ENCODE results near the gene HUNK.
"Not testable (repeated sequence)": the region's sequence is repeated elsewhere in the genome, so short reads cannot be mapped to it uniquely, and the experiment has no call there.

Gene HUNK

GRCh38 chr21:31924548-31924947 is 51.7 kb downstream of the HUNK start:
- no peak for DNase-seq

DNA sequence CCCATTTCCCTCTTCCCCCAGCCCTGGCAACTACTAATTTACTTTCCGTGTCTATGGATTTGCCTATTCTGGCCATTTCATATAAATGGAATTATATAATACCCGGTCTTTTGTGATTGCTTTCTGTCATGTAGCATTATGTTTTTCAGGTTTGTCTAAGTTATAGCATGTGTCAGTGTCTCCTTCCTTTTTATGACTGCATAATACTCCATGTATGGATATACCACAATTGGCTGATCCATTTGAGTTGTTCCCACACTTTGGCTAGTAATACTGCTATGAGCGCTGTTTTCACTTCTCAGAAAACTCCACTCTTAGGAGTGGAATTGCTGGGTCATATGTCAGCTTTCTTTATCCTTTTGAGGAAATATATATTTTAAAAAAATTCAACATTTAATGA is 53.7 kb downstream of the HUNK start:
- no peak for DNase-seq

- no peak for DNase-seq
Observed at GRCh38 chr21:31927689-31928353, 55.0 kb downstream of the HUNK start.

DNA sequence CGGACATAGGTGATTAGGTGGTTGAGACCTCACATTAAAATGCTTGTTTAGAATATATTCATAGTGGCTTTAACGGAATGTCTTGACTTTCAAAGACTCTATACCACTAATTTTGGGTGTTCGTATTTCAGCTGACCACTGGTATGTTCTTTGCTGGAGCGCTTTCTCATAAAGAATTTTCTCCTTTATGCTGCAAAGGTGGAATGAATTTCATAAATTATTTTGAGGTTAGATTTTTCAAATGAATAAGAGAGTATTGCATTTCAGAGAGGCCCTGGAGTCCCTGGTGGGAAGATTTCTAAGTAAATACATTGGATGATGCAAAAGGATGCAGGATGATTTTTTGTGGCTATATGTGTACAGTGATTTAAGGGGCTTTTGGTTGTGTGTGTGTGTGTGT is 55.8 kb downstream of the HUNK start:
- no peak for DNase-seq

GRCh38 chr21:31929548-31929947 is 56.7 kb downstream of the HUNK start:
- no peak for DNase-seq

- DNase-seq, result no peak
Observed at GRCh38 chr21:31930001-31930400, 57.2 kb downstream of the HUNK start.

GRCh38 chr21:31931644-31932469 is 59.0 kb downstream of the HUNK start:
- no peak for DNase-seq

DNA sequence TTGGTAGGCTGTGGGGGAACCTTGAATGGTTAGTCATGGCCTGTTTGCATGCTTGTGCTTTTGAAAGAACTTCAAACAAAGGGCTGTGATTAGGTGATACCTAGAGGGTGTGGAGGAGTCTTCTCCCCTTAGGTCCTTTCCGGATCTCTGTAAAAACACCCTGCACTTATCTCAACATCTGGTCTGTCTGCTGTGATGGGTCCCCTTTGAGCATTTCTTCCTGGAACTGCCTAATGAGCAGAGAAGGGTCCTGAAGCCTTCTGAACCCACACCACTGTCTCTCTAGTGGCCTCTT is 59.6 kb downstream of the HUNK start:
- no peak for DNase-seq

GRCh38 chr21:31937303-31937702 is 64.5 kb downstream of the HUNK start:
- DNase-seq, result no peak

DNA sequence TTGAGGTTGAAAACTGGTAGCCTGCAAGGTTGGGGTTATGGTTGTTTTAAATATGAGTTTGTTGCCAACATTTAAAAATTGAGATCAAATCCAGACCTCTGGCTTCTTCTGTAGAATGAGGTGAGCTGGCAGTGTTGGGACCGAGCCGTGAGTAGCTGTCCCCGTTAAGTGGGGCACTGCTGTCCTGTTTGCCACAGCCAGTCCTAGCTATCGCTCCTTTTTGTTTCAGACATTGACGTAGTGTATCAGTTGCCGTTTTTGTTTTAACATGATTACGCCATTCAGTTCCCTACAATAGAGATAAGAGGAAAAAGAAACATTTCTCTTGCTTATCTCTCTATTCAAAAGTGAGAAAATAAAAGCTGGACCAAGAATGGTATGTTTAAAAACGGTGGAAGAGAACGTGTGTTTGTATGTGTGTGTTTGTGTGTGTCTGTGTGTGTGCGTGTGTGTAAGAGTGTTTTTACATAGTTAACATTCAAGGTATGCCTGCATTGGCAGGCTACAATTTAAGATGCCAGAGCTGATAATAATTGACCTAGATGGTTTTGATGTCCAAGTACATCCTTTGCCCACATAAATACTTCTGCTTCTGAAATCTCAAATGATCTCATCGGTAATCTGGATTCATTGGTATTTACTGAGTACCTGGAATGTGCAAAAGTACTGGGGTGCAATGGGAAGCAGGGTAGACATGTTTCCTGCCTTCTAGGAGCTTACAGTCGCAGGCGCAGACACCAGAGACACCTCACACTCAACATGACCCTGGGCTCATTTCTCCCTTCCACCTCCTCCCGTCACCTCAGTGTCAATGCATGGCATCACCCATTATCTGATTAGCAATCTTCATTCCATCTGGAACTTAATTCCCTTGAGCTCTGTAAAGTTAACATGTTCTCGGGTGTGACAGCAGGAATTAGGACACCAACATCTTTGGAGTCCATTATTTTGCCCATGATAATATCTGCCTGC is 65.8 kb downstream of the HUNK start:
- peak; percentile 13 for DNase-seq

GRCh38 chr21:31941694-31942093 is 68.9 kb downstream of the HUNK start:
- no peak for DNase-seq

- no peak for DNase-seq
Observed at GRCh38 chr21:31943561-31943960, 70.7 kb downstream of the HUNK start.

DNA sequence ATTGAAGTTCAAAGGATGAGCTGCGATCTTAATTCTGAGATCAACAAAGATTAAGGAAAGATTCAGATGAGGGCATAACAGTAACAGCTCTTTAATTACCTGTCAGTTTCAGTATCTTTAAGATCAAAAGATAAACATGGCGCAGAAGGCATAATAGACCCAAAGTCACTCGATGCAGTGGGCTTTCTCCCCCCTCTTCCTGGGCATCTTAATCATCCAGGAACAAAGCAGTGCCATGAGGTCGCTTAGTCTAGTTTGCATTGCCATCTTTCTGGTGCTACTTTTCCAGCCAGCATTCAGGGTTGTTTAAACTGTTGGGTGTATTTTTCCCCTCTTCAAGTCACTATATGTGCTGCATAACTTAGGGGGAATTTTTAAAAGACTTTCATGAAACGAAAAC is 72.3 kb downstream of the HUNK start:
- DNase-seq, result no peak

DNA sequence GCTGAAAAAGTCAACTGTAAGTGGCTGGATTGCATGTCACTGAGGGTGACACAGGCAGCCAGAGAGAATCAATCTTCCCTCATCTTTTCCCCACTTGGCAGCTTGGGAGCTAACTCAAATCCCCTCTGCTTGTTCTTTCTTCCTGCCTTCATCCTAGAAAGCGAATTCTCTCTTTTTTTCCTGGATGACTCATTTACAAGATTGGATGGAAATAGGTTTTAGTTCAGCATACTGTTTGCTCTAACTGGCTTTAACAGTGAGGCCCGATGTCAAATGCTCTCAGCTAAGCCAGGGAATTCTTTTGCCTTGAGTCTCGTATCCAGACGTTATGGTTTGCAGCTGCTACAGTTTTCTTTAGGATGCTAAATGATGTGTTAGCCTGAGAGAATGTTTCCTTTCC is 72.7 kb downstream of the HUNK start:
- DNase-seq, result no peak

- no peak for DNase-seq
Observed at GRCh38 chr21:31946231-31946630, 73.4 kb downstream of the HUNK start.

GRCh38 chr21:31946876-31947550 is 74.2 kb downstream of the HUNK start:
- not testable (repeated sequence) for DNase-seq

- no peak for DNase-seq
Observed at GRCh38 chr21:31948676-31949075, 75.9 kb downstream of the HUNK start.

- no peak for DNase-seq
Observed at GRCh38 chr21:31952828-31953227, 80.0 kb downstream of the HUNK start.

DNA sequence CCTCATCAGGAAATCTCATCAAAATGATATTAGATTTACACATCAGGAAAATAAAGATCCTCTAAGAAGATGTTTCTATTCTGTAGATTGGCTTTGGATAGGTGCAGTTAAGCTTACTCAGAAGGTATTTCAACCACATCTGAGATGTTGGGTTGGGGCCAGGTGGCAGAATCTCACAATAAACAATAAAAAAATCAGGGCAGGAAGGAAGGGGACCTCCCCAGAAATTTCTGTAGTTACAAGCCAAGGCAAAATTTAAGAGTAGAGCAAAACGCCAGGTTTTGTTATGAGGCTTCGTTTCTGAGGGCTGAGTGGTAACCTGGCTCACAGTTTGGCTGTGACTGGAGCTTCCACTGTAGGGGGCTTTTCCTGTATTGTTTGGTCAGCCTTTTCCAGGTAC is 84.8 kb downstream of the HUNK start:
- DNase-seq, result no peak

GRCh38 chr21:31959881-31960280 is 87.1 kb downstream of the HUNK start:
- no peak for DNase-seq

DNA sequence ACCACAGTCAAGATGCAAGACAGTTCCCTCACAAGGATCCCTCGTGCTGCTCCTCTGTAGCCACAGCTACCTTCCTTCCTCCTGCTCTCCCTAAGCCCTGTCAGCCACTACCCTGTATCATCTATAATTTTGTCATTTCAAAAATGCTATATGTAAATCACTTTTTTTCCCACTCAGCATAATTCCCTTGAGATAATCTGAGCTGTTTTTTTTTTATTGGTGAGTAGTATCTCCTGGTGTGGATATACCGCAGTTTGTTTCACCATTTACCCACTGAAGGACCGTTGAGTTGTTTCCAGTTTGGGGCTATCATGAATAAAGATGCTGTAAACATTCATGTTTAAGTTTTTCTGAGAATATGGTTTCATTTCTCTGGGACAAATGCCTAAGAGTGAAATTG is 88.2 kb downstream of the HUNK start:
- DNase-seq, result no peak

DNA sequence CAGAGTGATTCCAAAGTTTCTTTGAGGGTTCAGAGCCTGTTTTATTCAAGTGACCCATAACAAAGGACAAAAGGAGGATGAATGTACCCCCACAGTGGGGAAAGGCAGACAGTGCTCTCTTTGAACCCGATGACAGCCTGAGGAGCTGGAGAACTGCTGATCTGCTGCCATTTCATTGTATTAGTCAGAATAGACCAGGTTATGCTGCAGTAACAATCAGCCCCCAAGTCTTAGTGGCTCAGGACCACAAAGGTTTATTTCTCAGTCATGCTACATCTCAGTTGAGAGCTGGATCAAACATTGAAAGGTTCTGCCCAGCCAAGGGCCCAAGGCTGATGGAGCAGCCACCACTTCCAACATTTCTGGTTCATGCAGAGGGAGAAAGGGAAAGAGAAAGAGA is 88.9 kb downstream of the HUNK start:
- no peak for DNase-seq

- DNase-seq, result no peak
Observed at GRCh38 chr21:31964692-31965091, 91.9 kb downstream of the HUNK start.
